ENCODE measurements around the gene C4orf17.

DNA sequence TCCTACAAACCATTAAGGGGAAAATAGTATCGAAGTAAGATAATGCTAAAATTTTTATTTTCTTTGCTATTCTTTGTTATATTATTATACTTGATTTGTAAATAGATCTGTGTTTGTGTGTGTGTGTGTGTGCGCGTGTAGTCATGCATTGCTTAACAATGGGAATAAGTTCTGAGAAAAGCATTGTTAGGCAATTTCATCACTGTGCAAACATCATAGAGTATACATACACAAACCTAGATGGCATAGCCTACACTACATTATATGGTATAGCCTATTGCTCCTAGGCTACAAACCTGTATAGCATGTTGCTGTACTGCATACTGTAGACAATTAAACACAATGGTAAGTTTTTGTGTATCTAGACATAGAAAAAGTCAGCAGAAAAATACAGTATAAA lies 80.9 kb downstream of the C4orf17 start:
- TF ChIP-seq TOX (CRISPR knock-in tag; IDR thresholded peaks at IDR 0.05; ENCODE audit: borderline replicate concordance) (no peak), OSR1 (CRISPR knock-in tag; IDR thresholded peaks at IDR 0.05) (no peak), ARNTL (CRISPR knock-in tag; IDR thresholded peaks at IDR 0.05; ENCODE audit: borderline replicate concordance, low read depth) (no peak)
- TF ChIP-seq, protein P1, sequence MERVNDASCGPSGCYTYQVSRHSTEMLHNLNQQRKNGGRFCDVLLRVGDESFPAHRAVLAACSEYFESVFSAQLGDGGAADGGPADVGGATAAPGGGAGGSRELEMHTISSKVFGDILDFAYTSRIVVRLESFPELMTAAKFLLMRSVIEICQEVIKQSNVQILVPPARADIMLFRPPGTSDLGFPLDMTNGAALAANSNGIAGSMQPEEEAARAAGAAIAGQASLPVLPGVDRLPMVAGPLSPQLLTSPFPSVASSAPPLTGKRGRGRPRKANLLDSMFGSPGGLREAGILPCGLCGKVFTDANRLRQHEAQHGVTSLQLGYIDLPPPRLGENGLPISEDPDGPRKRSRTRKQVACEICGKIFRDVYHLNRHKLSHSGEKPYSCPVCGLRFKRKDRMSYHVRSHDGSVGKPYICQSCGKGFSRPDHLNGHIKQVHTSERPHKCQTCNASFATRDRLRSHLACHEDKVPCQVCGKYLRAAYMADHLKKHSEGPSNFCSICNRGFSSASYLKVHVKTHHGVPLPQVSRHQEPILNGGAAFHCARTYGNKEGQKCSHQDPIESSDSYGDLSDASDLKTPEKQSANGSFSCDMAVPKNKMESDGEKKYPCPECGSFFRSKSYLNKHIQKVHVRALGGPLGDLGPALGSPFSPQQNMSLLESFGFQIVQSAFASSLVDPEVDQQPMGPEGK (CRISPR knock-in tag; IDR thresholded peaks at IDR 0.05; ENCODE audit: borderline replicate concordance) = no peak
